Thoracic aorta endothelial cell (primary cell): ENCODE results near the gene AXIN1. TPM values are rescaled to one million over a fixed set of nuclear protein-coding genes. Genes with fewer than 3 reads are reported as not detected.

ENCODE experiments used
- total RNA-seq: library from RNA; depleted of rRNA; stranded (reverse); fragments of >200 nt; gene quantifications from 2 replicates; pipeline ENCODE4 v1.2.3, GENCODE V29; 2012

Gene AXIN1
- total RNA-seq, result 19.8 and 20.8 TPM in 2 replicates

GRCh38 chr16:352547-353403, at the start of gene AXIN1:
Gene AXIN1, minus strand, starts transcription at chr16:352723. Its CDS starts 5,698 bp downstream, at chr16:347025.

GRCh38 chr16:401468-402348, 49.2 kb upstream of the AXIN1 start, which contains the start of gene DECR2:
Gene DECR2, plus strand, starts transcription at chr16:401885. Its CDS starts 79 bp downstream, at chr16:401964.

GRCh38 chr16:397135-397661, 44.7 kb upstream of the AXIN1 start, which contains the start of gene NME4:
Gene NME4, plus strand, starts transcription at chr16:397199. Its CDS starts 24 bp downstream, at chr16:397223.

GRCh38 chr16:381789-382717, 29.5 kb upstream of the AXIN1 start, which contains the start of gene PGAP6:
Gene PGAP6, minus strand, starts transcription at chr16:381978. Its CDS starts 157 bp downstream, at chr16:381821.

GRCh38 chr16:370443-370842, 17.9 kb upstream of the AXIN1 start, which contains the start of gene MRPL28:
Gene MRPL28, minus strand, starts transcription at chr16:370538. Its CDS starts 320 bp downstream, at chr16:370218.

GRCh38 chr16:283033-283805, 69.3 kb downstream of the AXIN1 start, which contains the start of gene PDIA2:
Gene PDIA2, plus strand, starts transcription at chr16:283164. Its CDS starts 6 bp downstream, at chr16:283170.

GRCh38 chr16:280552-280951, 72.0 kb downstream of the AXIN1 start, which contains the start of gene ARHGDIG:
Gene ARHGDIG, plus strand, starts transcription at chr16:280591. Its CDS starts 90 bp downstream, at chr16:280681.

GRCh38 chr16:275786-276232, 76.7 kb downstream of the AXIN1 start, which contains the start of gene RGS11:
Gene RGS11, minus strand, starts transcription at chr16:275944. Its CDS starts 33 bp downstream, at chr16:275911.

Other genes starting within 250 kb of the AXIN1 start
- gene NPRL3, start 214.1 kb downstream of the AXIN1 start, total RNA-seq, result 10.1 and 14.4 TPM in 2 replicates
- gene HBZ, start 200.1 kb downstream of the AXIN1 start, total RNA-seq, result not detected in 2 replicates
- gene HBM, start 186.7 kb downstream of the AXIN1 start, total RNA-seq, result not detected in 2 replicates
- not detected in 2 replicates for gene HBA2, start 179.8 kb downstream of the AXIN1 start, total RNA-seq
- gene HBA1, start 176.0 kb downstream of the AXIN1 start, total RNA-seq, result not detected in 2 replicates
- gene HBQ1, start 172.3 kb downstream of the AXIN1 start, total RNA-seq, result 0.40 TPM in 1 of 2 replicates, not detected in the other
- 67.2 and 67.8 TPM in 2 replicates for gene LUC7L, start 123.3 kb downstream of the AXIN1 start, total RNA-seq
- 62.6 and 66.9 TPM in 2 replicates for gene FAM234A, start 117.9 kb downstream of the AXIN1 start, total RNA-seq
- gene RGS11, start 76.8 kb downstream of the AXIN1 start, total RNA-seq, result 3.1 and 3.6 TPM in 2 replicates
- gene ARHGDIG, start 72.1 kb downstream of the AXIN1 start, total RNA-seq, result 0.79 and 1.7 TPM in 2 replicates
- 0.29 and 0.66 TPM in 2 replicates for gene PDIA2, start 69.6 kb downstream of the AXIN1 start, total RNA-seq
- 85.0 and 90.7 TPM in 2 replicates for gene MRPL28, start 17.8 kb upstream of the AXIN1 start, total RNA-seq
- gene PGAP6, start 29.3 kb upstream of the AXIN1 start, total RNA-seq, result 56.7 and 57.8 TPM in 2 replicates
- 71.9 and 83.6 TPM in 2 replicates for gene NME4, start 44.5 kb upstream of the AXIN1 start, total RNA-seq
- gene DECR2, start 49.2 kb upstream of the AXIN1 start, total RNA-seq, result 12.2 and 16.1 TPM in 2 replicates
- 34.2 and 39.8 TPM in 2 replicates for gene RAB11FIP3, start 72.9 kb upstream of the AXIN1 start, total RNA-seq
- gene CAPN15, start 175.0 kb upstream of the AXIN1 start, total RNA-seq, result 42.2 and 70.2 TPM in 2 replicates
- 0.07 TPM in 1 of 2 replicates, not detected in the other for gene PRR35, start 207.7 kb upstream of the AXIN1 start, total RNA-seq
- gene NHLRC4, start 214.3 kb upstream of the AXIN1 start, total RNA-seq, result 0.86 and 1.1 TPM in 2 replicates
- 24.9 and 30.7 TPM in 2 replicates for gene PIGQ, start 217.2 kb upstream of the AXIN1 start, total RNA-seq
- 11.2 and 13.9 TPM in 2 replicates for gene RAB40C, start 237.3 kb upstream of the AXIN1 start, total RNA-seq